H7 (cell line): ENCODE data around the gene ETV6. TPM values are rescaled to one million over a fixed set of nuclear protein-coding genes. Genes with fewer than 3 reads are reported as not detected.

Source experiments
- DNase-seq: peaks from one replicate; pipeline ENCODE4 v3.0.0; 2012
- H3K27me3 ChIP-seq: 2 replicates; pipeline ENCODE4 v1.6.0; 2011; ENCODE audit warnings: mild to moderate bottlenecking, low read length; ENCODE audit not compliant: control insufficient read depth, insufficient read depth
- H3K36me3 ChIP-seq: replicated peaks from 2 replicates; pipeline ENCODE4 v1.5.1; 2011; ENCODE audit warnings: low read length; ENCODE audit not compliant: control insufficient read depth, insufficient read depth
- H3K4me3 ChIP-seq: 2 replicates; pipeline ENCODE4 v1.5.1; 2011; ENCODE audit warnings: low read depth, mild to moderate bottlenecking, control low read depth, low read length, moderate library complexity; ENCODE audit not compliant: insufficient read depth
- total RNA-seq: library from RNA; depleted of rRNA; stranded (reverse); fragments of >200 nt; shearing (Covaris generic); gene quantifications from 2 replicates; pipeline ENCODE4 v1.2.3, GENCODE V29; 2014

Gene ETV6
- total RNA-seq, 1 experiment from 2014 or later: 5.7 TPM

DNA sequence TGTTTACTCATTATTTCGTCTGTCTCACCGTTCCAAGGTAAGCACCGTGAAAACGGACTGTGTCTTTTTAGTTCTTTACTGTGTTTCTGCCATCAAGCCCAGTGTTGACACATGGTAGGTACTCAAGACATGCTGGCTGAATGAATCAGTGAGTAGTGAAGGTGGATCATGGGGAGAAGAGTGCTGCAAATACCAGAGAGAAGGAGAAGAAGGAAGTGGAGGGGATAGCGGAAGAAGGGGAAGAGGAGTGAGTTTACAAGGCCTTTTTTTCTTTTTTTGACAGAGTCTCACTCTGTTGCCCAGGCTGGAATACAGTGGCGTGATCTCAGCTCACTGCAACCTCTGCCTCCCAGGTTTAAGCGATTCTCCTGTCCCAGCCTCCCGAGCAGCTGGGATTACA, 54.6 kb downstream of the ETV6 start:
- H3K36me3 ChIP-seq: no peaks in the 10 kb centered on the region
- no peak overlapping the region for H3K4me3 ChIP-seq
- no peaks in the 10 kb centered on the region for H3K27me3 ChIP-seq
- no peak for DNase-seq

DNA sequence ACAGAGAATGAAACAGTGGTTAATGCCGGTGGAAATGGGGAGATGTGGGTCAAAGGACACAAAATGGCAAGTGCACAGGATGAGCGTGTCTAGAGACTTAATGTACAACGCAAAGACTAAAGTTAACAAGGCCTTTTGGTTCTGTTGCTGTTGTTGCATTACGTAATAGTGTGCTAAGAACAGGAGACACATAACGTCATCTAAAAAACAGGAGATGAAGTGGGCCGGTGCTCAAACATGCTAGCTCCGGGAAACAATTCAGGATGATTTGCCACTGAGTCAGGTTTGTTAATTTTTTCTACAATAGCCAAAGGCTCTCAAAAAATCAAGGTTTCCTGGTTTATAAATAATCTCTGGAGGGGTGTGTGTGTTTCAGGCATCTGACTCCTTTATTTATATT, 55.5 kb downstream of the ETV6 start:
- H3K27me3 ChIP-seq: no peaks in the 10 kb centered on the region
- H3K36me3 ChIP-seq: no peaks in the 10 kb centered on the region
- no peak overlapping the region for H3K4me3 ChIP-seq
- no peak for DNase-seq

- no peaks in the 10 kb centered on the region for H3K27me3 ChIP-seq
- no peaks in the 10 kb centered on the region for H3K36me3 ChIP-seq
- DNase-seq: no peak
- no peak overlapping the region for H3K4me3 ChIP-seq
Observed at GRCh38 chr12:11706509-11707379, 57.3 kb downstream of the ETV6 start.

GRCh38 chr12:11707535-11707934, 58.1 kb downstream of the ETV6 start:
- no peak for DNase-seq
- no peaks in the 10 kb centered on the region for H3K27me3 ChIP-seq
- no peaks in the 10 kb centered on the region for H3K36me3 ChIP-seq
- H3K4me3 ChIP-seq: no peak overlapping the region

- Histone ChIP-seq H3K36me3 (no peaks in the 10 kb centered on the region), H3K27me3 (no peaks in the 10 kb centered on the region), H3K4me3 (no peak overlapping the region)
- DNase-seq: no peak
Observed at GRCh38 chr12:11709513-11709912, 60.0 kb downstream of the ETV6 start.

DNA sequence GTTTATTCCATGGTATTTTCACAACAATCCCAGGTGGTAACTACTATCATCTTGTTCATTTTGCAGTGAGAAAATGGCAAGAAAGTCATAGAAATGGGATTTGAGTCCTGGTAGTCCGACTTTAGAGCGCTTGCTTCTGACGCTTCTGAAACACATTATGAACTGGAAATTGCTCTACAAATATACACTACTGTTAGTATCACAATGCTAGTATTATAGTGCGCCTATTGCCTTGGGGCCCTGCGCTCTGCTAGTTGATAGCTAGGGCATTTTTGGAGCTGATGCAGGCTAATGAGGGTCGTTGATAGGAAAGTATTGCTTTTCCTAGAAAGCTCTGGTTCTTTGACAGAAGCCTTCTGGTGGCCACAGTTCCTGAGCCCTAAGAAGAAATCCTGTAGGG, 61.0 kb downstream of the ETV6 start:
- H3K4me3 ChIP-seq: no peak overlapping the region
- no peaks in the 10 kb centered on the region for H3K36me3 ChIP-seq
- H3K27me3 ChIP-seq: no peaks in the 10 kb centered on the region
- no peak for DNase-seq

- no peaks in the 10 kb centered on the region for H3K27me3 ChIP-seq
- no peak for DNase-seq
- no peak overlapping the region for H3K4me3 ChIP-seq
- H3K36me3 ChIP-seq: no peaks in the 10 kb centered on the region
Observed at GRCh38 chr12:11710906-11711305, 61.4 kb downstream of the ETV6 start.

- no peak for DNase-seq
- no peaks in the 10 kb centered on the region for H3K27me3 ChIP-seq
- H3K36me3 ChIP-seq: no peaks in the 10 kb centered on the region
- no peak overlapping the region for H3K4me3 ChIP-seq
Observed at GRCh38 chr12:11711651-11712327, 62.3 kb downstream of the ETV6 start.

DNA sequence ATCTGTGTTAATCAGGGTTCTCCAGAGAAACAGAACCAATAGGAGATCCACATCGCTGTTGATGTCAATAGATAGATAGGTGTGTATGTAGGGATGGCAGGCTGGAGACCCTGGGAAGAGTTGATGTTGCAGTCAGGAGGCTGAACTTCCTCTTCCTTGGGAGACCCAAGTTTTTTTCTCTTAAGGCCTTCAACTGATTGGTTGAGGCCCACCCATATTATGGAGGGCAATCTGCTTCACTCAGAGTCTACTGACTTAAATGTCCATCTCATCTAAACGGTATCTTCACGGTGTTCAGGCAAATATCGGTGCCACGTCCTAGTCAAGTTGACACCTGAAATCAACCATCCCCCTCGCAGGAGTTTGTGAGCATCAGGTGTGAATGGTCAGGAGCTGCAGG, 63.0 kb downstream of the ETV6 start:
- Histone ChIP-seq H3K36me3 (no peaks in the 10 kb centered on the region), H3K4me3 (no peak overlapping the region)
- no peak for DNase-seq

GRCh38 chr12:11713202-11713601, 63.7 kb downstream of the ETV6 start:
- H3K27me3 ChIP-seq: no peaks in the 10 kb centered on the region
- no peaks in the 10 kb centered on the region for H3K36me3 ChIP-seq
- no peak for DNase-seq
- no peak overlapping the region for H3K4me3 ChIP-seq

More for the DNA sequence above, 63.0 kb downstream of the ETV6 start:
- H3K27me3 ChIP-seq: no peaks in the 10 kb centered on the region

- no peak overlapping the region for H3K4me3 ChIP-seq
- DNase-seq: no peak
- no peaks in the 10 kb centered on the region for H3K27me3 ChIP-seq
- no peaks in the 10 kb centered on the region for H3K36me3 ChIP-seq
Observed at GRCh38 chr12:11714626-11715025, 65.2 kb downstream of the ETV6 start.

- no peak overlapping the region for H3K4me3 ChIP-seq
- no peaks in the 10 kb centered on the region for H3K36me3 ChIP-seq
- H3K27me3 ChIP-seq: no peaks in the 10 kb centered on the region
- DNase-seq: no peak
Observed at GRCh38 chr12:11715621-11716020, 66.1 kb downstream of the ETV6 start.

GRCh38 chr12:11716794-11717518, 67.5 kb downstream of the ETV6 start:
- DNase-seq: no peak
- Histone ChIP-seq H3K4me3 (no peak overlapping the region), H3K36me3 (no peaks in the 10 kb centered on the region), H3K27me3 (no peaks in the 10 kb centered on the region)

DNA sequence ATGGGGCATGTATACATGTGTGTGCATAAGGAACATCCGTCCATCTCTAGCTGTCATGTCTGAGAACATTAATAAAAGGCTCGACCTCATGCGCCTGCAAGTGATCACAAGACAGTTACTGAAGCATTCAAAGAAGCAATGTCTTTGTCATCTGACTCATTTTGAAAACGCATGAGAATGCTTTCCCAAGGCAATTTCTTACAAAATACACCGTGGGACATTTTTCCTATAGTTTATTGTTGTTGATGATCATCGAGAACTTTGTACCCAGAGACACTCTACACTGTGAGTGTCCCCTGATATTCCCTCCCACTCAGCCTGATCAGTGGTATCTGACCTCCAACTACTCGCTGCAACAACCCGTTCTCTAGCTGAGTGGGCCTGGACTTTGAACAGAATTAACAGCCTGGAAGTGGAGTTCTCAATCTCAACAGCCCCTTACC, 68.1 kb downstream of the ETV6 start:
- H3K4me3 ChIP-seq: no peak overlapping the region
- no peak for DNase-seq
- H3K36me3 ChIP-seq: no peaks in the 10 kb centered on the region
- H3K27me3 ChIP-seq: no peaks in the 10 kb centered on the region

DNA sequence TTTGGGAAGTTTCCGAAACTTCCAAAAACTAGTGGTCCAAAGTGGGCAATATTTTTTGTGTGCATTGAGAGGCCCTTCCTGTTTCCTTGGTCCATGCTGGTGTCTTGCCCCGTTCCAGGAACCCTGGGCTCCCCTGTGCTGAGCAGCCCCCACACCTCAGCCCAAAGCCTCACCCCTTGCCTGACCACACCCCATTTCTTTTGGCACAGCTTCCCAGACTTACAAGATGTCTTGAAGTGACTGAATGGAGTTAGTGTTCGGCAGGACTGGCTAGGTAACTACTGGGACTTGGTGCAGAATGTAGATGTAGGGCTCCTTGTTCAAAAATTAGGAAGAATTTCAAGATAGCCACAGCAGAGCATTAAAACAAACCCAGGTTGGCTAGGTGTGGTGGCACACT, 68.6 kb downstream of the ETV6 start:
- Histone ChIP-seq H3K36me3 (no peaks in the 10 kb centered on the region), H3K27me3 (no peaks in the 10 kb centered on the region), H3K4me3 (no peak overlapping the region)
- no peak for DNase-seq
